HG02623 (cell line): ENCODE results near the gene CACNA1C.

ENCODE experiments used
- ATAC-seq: cut with Tn5 transposase; IDR thresholded peaks from one replicate; pipeline ENCODE4 v1.9.1; 2021; ENCODE audit warnings: moderate library complexity; ENCODE audit not compliant: unreplicated experiment

Gene CACNA1C

DNA sequence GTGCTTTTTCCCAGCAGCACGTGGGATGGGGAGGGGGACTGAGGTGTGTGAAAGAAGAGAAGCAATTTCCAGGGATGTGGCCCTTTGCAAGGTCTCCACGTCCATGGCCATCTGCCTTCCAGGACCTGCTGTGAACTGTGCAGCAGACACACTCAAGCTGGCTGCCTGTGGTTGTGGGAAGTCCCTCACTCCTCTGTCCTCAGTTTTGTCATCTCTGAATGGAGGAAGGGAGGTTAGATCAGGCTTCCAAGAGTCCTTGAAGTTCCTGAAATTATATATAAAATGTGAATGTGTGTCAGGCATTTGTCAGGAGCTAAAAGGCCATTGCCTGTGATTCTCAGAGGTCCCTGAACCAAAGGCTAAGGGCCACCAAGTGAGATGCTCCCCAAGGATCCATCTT, 328.2 kb downstream of the CACNA1C start:
- no peak for ATAC-seq

GRCh38 chr12:2382370-2383155, 329.8 kb downstream of the CACNA1C start:
- no peak for ATAC-seq

GRCh38 chr12:2383325-2384028, 330.7 kb downstream of the CACNA1C start:
- no peak for ATAC-seq

- no peak for ATAC-seq
Measured at GRCh38 chr12:2384029-2384386, 331.2 kb downstream of the CACNA1C start.

DNA sequence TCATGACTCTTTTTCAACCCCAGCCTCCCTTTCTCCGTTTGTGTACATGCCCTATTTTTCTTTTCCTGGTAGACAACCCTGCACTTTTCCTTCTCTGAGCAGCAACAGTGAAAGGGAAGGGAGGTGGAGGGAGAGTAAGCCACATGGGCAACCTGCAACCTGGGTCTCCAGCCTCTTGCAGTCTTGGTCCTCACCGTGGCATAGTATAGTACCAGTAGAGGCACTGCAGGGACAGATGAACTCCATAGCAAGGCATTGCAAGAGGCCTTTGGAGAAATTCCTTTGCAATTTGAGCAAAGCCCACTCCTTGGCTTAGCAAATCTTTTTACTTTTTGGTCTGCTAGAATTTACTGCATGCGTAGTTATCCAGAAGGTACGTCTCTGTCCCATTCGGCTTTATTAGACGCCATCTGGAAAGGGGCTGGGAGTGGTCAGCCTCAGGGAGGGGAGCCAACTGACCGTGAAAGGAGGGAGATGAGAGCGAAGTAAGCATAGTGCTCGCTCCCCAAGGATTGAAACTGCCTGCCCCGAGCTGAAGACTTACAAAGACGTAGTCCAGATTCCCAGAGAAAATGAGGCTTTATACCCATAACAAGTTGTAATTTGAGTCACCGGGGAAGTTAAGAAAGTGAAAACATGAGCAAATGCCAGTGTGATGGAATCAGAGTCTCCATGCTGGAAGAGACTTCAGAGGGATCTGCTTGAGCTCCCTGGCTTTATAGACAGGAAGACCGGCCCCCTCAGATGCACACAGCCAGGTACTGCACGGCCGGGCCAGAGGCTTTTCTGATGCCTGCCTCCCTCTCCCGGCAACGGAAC, 332.0 kb downstream of the CACNA1C start:
- no peak for ATAC-seq

GRCh38 chr12:2385529-2385928, 332.7 kb downstream of the CACNA1C start:
- no peak for ATAC-seq

GRCh38 chr12:2386566-2386965, 333.8 kb downstream of the CACNA1C start:
- no peak for ATAC-seq

GRCh38 chr12:2387103-2387834, 334.5 kb downstream of the CACNA1C start:
- no peak for ATAC-seq

DNA sequence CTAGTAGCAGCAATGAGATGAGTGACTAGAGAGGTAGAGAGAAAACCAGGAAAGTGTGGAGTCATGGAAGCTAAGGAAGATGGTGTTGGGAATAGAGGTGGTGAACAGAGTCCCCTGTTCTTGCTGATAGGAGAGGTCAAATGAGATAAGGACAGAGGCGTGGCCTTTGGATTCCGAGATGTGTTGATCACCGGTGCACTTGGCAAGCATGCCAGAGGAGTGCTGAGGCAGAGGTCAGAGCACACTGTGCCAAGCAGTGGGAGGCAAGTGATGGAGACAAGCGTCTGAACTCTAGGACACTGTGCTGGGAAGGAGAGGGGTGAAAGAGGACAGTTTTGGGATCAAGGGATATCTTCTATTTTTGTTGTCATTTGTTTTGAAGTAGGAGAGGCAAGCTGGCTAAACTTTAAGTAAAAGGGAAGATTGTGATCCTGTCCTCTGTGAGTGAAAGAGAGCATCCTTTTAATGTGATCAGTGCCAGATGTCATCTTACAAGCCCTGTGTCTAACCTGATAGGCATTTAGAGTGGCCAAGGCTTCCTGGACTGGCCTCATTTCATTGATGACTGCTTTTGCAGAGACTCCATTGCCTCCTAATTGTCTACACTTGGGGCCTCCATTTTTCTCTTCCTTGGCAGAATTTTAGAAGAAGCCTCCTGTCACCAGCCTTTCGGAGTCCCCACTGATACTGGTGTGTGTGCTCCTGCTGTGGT, 336.4 kb downstream of the CACNA1C start:
- ATAC-seq: no peak

DNA sequence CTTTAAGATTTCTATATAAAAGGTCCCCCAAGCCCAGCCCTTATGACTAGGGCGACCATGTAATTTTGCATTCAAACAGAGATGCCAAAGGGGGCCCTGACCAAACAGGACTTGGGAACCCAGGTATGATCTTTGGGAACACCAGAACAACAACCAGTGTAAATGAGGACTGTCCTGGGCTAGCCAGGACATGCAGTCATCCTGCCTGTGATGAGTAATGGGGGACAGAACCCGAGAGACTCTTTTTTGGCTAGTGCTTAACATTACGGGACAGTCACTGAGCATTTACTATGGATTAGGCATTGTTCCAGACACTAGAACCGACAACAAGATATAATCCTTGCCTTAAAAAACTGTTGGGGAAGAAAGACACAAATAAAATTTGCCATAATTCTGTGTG, 337.3 kb downstream of the CACNA1C start:
- ATAC-seq: no peak

- ATAC-seq: no peak
Measured at GRCh38 chr12:2390850-2391390, 338.1 kb downstream of the CACNA1C start.

- ATAC-seq: no peak
Measured at GRCh38 chr12:2391740-2392331, 339.0 kb downstream of the CACNA1C start.

DNA sequence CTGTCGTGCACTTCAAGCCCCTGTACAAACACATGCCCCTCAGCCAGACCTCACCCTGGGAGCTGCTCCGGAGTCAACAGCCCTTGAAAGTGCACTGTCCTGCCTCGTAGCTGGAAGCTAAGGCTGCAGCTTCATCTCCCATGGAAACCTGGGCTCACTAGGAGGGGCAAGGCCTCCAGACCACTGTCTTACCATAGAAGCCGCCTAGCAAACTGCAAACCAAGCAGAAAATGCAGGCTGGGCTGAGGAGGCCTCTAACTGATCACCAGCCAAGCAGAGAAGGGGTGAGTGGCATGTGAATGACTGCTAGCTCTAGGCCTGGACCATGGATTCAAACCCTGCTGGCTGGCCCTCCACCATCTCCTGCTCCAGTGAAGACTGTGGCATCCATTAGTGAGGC, 340.2 kb downstream of the CACNA1C start:
- no peak for ATAC-seq

- no peak for ATAC-seq
Measured at GRCh38 chr12:2393996-2394395, 341.2 kb downstream of the CACNA1C start.

- no peak for ATAC-seq
Measured at GRCh38 chr12:2395354-2395977, 342.7 kb downstream of the CACNA1C start.

DNA sequence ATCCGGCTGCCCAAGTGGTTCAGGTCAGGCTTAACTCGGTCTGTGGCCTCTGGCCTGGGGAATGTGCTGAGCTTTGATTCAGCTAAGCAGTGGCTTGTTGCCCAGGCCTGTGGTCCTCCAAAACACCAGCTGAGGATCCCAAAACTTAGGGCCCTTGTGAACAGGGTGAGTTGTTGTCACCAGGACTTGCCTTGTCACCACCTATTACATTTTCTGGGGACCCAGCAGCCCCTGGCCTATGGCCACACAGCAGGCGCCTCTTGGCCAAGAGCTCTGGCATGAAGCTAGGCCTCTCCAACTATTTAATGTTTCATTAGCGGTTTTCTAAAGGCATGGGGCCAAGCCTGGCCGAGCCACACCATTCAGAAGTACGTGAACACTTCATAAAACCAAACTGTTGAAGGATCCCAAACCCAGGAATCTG, 343.7 kb downstream of the CACNA1C start:
- ATAC-seq: no peak

DNA sequence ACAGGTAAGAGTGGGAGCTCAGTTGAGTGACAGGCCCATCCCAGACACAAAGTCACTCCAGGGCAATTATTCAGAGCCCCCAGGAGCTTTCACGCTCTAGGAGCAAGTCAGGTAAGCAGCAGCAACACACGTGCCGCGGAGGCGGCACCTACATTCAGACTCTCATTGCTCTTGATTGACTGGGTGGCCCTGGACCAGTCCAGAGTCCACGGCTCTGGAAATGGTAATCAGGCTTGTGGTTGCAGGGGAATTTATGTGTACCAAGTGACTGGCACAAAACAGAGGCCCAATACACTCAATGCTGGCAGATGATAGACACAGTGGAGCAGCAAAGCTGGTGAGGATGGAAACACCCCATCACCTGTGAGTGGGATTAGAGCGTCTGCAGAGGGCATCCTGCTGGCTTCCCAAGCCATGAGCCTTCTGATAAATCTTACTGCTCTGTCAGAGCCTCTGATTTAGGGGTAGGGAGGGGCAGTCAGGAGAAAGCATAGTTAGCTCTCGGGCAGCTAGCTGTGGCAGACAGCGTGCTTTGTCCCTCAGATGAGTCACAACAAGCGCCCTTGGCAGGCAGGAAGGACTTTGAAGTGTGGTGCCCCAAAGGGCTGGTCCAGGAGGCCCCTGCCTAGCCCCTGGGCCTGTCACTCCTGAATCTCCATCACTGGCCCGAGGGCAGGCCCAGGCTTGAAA, 344.7 kb downstream of the CACNA1C start:
- no peak for ATAC-seq

DNA sequence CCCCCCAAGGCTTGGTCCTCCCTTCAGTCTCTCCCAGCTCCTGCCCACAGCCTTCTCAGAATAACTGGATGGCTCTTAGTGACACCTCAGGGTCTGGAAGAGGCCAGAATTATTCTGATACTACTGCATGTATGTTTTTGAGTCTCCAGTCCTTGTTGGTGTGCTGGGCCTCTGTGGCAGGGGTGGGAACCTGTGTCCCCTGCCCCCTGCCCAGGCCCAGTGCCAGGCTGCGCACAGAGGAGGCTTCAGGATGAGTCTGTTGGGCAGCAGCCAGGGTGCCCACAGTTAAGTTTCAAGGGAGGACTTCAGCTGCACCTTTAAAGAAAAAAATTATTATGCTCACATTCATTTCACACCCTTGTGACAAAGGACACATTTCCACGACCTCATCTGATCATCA, 348.3 kb downstream of the CACNA1C start:
- no peak for ATAC-seq
